Measurements from ENCODE around the gene BTN1A1.
"Not testable (repeated sequence)": the region's sequence is repeated elsewhere in the genome, so short reads cannot be mapped to it uniquely, and the experiment has no call there.

Gene BTN1A1

DNA sequence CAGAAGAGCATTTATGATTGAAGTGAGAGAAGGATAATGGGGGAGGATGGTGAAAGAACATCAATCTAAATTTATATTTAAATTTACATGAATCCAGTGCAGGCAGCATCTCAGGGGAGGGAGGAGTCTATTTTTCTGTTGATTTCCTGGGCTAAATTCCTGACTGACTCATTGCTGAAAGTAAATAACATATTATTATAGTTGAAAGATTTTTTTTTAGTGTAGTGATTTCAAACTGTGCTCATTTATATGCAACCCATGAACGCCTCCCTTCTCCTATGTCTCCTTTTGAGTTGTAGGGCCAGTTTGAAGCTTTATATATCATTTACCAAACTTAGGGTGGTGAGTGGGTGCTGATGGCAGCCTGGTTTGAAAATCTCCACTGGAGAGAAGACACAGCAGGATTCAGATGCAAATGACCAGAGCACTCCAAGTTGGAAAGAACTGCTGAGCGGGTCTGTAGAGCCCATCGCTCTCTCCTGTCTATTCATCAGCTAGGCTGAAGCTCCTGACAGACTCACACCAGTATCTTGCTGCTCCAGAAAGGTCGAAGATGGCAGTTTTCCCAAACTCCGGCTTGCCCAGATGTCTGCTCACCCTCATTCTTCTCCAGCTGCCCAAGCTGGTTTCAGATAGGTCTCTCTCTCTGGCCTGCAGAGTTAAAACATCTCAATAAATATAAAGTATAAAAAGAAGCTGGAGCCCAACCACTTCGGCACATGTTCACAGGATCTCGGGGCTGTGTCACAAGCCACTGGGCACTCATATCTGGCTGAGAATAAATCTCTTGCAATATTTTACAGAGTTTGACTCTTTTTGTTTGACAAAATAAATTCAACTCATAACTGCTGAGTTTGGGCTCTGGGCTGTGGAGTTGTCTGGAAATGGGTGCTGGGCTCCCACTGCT is 24.0 kb upstream of the BTN1A1 start:
- no peak for DNase-seq

DNA sequence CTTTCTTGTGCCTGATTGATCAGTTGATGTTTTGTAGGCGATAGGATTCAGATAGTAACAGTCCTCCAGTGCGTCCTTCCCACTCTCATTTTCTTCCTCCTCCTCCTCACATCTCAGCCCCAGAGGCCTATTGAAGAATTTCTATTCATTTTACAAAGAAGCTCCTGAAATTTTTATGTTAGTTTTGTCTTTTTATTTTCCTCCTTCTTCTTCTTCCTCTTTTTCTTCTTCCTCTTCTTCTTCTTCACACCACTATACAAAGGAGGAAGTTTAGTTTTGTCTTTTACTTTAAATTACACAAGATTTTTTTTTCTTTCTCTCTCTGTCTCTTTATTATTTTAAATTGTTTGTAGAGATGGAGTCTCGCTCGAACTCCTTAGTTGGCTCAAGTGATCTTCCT is 23.2 kb upstream of the BTN1A1 start:
- DNase-seq: no peak

DNA sequence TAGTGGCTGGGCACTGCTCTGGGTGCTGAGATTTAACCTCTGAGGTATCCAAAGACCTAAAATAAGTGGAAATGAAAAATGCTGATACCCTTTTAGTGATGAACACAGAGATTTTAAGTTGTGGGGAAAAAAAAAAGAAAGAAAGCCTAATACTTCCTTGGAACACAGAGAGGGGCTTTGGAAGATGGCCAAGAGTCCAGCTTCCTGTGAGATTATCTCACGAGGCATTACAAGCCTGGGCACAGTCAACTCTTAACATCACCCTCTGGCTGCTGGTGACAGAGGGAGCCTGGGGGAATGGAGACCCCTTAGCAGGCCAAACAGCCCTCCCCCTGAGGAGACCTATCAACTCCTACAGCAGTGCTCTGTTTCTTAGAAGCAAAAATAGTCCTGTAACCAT is 22.7 kb upstream of the BTN1A1 start:
- no peak for DNase-seq

DNA sequence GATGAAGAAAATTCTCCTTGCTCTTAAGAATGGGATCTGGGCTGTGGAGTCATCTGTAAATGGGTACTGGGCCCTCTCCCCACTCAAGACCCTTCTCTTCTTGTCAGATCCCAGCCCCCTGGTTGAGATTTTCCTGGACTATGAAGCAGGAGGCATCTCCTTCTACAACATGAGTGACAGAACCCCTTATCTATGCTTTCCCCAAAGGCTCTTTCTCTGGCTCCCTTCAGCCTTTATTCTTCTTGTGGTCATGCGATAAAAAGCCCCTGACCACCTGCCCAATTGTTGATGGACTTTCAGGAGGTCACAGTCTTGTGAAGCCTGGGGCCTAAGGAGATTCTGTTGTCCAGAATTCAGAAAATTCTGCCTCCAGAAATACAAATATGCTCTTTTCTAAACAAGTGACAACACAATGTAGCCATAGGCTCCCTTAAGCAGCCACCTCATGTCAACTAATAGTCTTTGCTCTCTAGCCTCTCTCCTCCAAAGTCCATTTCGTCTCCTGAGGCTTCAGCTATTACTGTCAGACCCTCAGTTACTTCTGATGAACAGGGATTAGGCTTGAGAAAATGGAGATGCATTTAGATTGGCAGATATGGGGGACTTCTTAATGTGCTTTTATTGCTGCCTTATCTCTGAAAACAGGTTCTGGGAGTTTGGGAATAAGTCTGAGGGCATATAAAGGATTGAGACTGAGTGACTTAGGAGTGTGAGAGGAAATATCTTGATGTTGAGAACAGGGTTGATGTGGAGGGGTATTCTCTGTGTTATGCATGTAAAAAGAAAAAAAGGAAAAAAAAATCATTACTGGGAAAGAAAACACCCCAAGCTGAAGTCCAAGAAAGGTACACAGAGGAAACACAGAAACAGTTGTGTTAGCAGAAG is 21.8 kb upstream of the BTN1A1 start:
- no peak for DNase-seq

GRCh38 chr6:26478985-26479278 is 21.2 kb upstream of the BTN1A1 start:
- DNase-seq: no peak

DNA sequence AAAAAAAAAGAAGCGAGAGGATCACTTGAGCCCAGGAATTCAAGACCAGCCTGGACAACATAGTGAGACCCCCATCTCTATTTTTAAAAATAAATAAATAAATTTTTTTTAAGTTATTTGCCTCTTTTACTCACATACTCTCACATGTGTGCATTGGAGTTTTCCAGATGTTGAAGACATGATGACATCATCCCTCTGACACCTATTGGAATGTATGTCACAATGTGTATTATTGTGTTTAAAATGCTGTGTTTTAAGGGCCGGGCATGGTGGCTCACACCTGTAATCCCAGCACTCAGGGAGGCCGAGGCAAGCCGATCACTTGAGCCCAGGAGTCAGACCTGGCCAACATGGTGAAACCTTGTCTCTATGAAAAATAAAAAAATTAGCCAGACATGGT is 17.8 kb upstream of the BTN1A1 start:
- DNase-seq: no peak

- DNase-seq: no peak
These were observed 16.4 kb upstream of the BTN1A1 start for GRCh38 chr6:26483727-26484126.

DNA sequence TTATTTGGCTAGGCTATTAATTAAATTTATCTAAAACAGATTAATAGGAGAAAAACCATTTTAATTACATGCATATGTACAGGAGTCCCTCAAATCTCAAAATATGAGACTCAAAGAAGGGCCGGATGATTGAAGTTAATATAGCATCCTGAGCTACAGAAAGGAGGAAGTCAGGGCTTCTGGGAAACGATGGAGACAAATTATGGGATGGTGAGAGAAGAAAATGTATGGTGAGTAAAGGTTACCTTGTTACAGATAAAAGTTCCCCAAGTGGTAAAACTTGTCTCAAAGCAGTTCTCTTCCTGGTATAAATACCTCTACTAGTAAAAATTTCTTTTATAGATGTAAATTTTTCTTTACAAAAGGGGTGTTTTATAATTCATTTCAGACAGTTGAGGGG is 15.9 kb upstream of the BTN1A1 start:
- DNase-seq: no peak

DNA sequence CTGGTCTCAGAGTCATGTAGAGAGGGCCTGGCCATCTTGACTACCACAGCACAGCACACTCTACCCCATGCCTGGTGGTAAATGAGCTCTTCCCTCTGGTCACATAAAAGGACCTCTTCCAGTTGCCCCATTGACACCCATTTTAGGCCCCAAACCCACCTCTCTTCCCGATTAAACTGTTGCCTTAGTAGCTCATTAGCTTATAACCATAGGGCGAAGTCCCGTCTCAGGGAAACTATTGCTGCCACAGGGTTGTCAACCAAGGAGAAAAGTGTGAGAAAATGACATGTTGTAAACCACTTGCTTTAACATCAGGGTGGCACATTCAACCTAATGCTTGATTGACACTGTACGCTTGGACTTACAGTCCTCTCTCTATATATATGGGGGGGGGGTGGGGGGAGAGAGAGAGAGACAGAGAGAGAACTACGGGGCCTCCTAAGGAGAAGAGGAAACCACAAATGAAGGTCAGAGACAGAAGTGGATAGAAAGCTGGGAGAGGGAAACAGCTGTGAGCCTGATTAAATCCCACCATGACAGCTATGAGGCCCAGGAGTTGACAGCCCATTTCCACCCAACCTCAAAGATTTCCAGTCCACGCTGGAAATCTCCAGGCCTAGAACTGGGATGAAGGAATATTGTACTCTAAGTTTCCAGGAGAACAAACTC is 14.9 kb upstream of the BTN1A1 start:
- DNase-seq: no peak

DNA sequence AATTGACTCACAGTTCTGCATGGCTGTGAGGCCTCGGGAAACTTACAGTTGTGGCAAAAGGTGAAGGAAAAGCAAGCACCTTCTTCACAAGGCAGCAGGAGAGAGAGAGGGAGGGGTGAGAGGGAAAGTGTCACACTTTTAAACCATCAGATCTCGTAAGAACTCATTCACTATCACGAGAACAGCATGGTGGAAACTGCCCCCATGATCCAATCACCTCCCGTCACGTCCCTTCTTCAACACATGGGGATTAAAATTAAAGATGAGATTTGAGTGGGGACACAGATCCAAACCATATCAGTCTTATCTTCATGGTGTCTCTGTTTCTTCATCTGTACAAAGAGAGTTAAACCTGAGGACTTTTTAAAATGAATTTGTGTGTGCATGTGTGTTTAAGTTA is 13.7 kb upstream of the BTN1A1 start:
- DNase-seq: no peak

DNA sequence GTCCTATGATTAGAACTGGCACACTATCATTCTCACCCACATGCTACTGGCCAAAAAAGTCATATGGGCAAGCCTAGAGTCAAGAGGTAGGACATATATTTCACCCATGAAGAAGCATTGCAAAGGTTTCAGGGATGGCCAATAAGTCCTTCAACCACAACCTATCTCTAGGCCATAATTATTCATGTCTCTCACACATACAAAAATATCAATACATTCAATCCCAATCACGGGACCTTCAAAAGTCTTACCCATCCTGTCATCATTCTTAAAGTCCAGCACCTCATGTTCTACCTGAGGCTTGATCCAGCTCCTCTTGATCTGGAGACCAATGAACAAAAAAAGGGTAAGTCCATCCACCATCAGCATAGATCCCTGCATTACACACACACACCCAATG is 12.6 kb upstream of the BTN1A1 start:
- no peak for DNase-seq

DNA sequence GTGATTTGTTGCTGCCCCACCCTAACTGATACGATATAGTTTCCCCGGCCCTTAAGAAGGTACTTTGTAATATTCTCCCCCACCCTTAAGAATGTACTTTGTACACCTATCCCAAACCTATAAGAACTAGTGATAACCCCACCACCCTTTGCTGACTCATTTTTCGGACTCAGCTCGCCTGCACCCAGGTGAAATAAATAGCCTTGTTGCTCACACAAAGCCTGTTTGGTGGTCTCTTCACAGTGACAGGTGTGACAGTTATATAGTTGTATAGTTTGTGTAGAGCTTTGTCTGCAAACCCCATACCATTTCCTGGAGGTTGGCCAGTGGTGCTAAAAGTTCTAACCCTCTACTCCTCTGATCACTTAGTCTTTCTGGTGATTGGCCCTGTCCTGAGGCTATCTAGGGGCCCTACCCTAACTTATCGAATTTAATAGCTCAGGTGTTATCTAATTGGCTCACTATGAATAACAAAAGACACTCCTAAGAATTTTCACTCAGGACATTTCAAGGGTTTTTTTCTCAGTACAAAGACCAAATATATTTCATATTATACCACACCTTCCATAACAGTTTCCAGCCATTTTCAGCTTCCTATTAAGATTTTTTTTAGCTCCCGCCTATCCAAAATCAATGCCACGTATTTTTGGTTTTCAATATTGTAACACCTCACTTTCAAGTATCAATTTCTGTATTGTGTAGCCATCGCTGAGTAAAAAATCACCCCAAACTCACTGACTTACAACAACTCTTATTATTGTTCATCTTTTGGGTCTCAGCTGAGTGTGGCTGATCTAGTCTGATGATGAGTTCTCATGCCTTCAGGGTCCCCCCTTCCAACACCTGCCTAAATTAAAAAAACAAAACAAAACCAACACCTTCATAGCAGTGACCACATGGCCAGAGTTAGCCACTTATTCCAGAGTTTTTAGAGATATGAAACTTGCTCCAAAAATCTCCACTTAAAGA is 9.8 kb upstream of the BTN1A1 start:
- DNase-seq: no peak

DNA sequence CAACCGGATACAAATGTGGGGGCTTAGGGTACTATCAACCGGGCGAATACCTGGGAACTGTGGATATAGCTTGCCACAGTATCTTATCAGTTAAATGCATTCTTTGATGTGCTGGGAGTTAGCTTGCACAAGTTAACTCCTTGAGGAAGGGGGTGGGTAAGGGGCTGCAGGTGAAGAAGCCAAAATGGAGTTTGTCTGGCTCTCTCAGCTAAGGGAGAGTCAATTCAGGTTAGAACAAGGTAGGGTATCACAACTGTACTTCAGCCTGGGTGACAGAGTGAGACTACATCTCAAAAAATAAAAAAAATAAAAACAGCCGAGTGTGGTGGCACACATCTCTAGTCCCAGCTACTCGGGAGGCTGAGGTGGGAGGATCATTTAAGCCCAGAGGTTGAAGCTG is 8.5 kb upstream of the BTN1A1 start:
- no peak for DNase-seq

GRCh38 chr6:26493258-26493657 is 6.8 kb upstream of the BTN1A1 start:
- DNase-seq: no peak

DNA sequence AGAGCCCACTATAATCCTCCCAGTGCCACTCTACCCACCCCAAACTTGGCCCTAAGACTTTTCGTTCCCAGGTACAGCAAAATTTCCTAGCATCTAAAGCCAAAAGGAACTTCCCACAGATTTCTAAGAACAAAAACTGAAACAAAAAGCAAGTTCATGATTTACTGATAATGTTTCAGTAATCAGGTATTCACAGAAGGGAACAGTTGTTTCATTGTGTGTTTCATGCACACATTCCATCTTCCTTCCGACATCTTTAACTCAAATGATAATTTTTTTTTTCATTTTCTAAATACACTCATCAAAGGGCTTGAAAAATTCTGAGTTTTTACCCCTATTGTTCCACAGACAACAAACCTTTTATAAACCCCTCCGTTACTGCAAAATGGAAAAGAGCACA is 6.0 kb upstream of the BTN1A1 start:
- no peak for DNase-seq

GRCh38 chr6:26495281-26495680 is 4.8 kb upstream of the BTN1A1 start:
- no peak for DNase-seq

- no peak for DNase-seq
These were observed 2.5 kb upstream of the BTN1A1 start for GRCh38 chr6:26497610-26498009.

GRCh38 chr6:26501482-26501986 is 1.4 kb downstream of the BTN1A1 start:
- peak; percentile 21 for DNase-seq

GRCh38 chr6:26502165-26502564 is 2.1 kb downstream of the BTN1A1 start:
- DNase-seq: no peak

GRCh38 chr6:26502626-26503025 is 2.5 kb downstream of the BTN1A1 start:
- DNase-seq: no peak

GRCh38 chr6:26507658-26508057 is 7.6 kb downstream of the BTN1A1 start:
- no peak for DNase-seq

DNA sequence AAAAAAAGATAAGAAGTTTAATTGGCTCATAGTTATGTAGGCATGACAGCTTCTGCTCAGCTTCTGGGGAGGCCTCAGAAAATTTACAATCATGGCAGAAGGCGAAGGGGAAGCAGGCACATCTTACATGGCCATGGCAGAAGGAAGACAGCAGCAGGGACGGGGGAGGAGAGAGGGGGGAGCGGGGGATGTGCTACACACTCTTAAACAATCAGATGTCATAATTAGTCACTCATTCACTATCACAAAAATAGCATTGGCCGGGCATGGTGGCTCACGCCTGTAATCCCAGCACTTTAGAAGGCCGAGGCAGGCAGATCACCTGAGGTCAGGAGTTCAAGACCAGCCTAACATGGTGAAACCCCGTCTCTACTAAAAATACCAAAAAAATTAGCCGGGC is 10.9 kb downstream of the BTN1A1 start:
- DNase-seq: not testable (repeated sequence)
